A549 (cell line): ENCODE results near the gene RASA1. TPM values are rescaled to one million over a fixed set of nuclear protein-coding genes. Genes with fewer than 3 reads are reported as not detected.

ENCODE experiments used
- ATAC-seq, 2 experiments: fragments of 200-7000 bp in 1 of 2; fragments of >200 bp in 1 of 2; cut with Nextera tagmentation in 1 of 2; cut with Tn5 transposase in 1 of 2; 3 replicates each; pipeline versions ENCODE4 v1.8.0 to v1.9.1; 2018 to 2020; ENCODE audit warnings: mild to moderate bottlenecking in 1 of 2, moderate library complexity in 1 of 2
- CTCF ChIA-PET: fragments of 300-600 bp; sonication (Branson Sonifier 250); formaldehyde crosslinking; extraction: SDS; loops from one replicate; lab custom pipeline; 2021; ENCODE audit warnings: antibody characterized with exemption, inconsistent platforms; lab: Yijun Ruan, JAX
- POLR2A ChIA-PET: fragments of 350-600 bp; formaldehyde crosslinking; extraction: SDS; loops from one replicate; lab custom pipeline; 2021; ENCODE audit warnings: antibody characterized with exemption, inconsistent platforms; lab: Yijun Ruan, JAX
- DNase-seq, 2 experiments: peaks; one replicate each; pipeline versions ENCODE4 v3.0.0 to v3.0.0-alpha.2; 2011 to 2016; ENCODE audit warnings: low read depth in 1 of 2, low spot score in 1 of 2
- FAIRE-seq: peaks from 2 replicates; lab custom pipeline; 2011; peaks lifted over from hg19 to GRCh38; lab: Jason Lieb, UNC
- H3K27ac ChIP-seq, 2 experiments: fragments of >200 bp; sonication (Bioruptor Twin); formaldehyde crosslinking; 3 replicates each; pipeline ENCODE4 v1.5.1; 2016 to 2017
- H3K4me1 ChIP-seq: fragments of >200 bp; sonication (Bioruptor Twin); formaldehyde crosslinking; 3 replicates; pipeline ENCODE4 v1.6.1; 2016
- H3K4me2 ChIP-seq: fragments of >200 bp; sonication (Bioruptor Twin); formaldehyde crosslinking; 3 replicates; pipeline ENCODE4 v1.6.1; 2016
- H3K4me3 ChIP-seq: fragments of >200 bp; sonication (Bioruptor Twin); formaldehyde crosslinking; 3 replicates; pipeline ENCODE4 v1.5.1; 2016
- H3K9me3 ChIP-seq: fragments of >200 bp; sonication (Bioruptor Twin); formaldehyde crosslinking; 3 replicates; pipeline ENCODE4 v1.6.1; 2016
- ATOH8 ChIP-seq: fragments of 250-450 bp; sonication (Bioruptor Pico); IDR thresholded peaks from 2 replicates; pipeline ENCODE4 v1.5.0; 2020; ENCODE audit warnings: low read depth, mild to moderate bottlenecking, moderate library complexity
- CTCF ChIP-seq: fragments of >200 bp; sonication (Bioruptor Twin); formaldehyde crosslinking; IDR thresholded peaks from 3 replicates; pipeline ENCODE4 v1.5.1; 2016
- ELK1 ChIP-seq: fragments of 150-350 bp; IDR thresholded peaks from 2 replicates; pipeline ENCODE4 v1.6.1; 2014; ENCODE audit warnings: low read depth, mild to moderate bottlenecking, low read length
- HEYL ChIP-seq: fragments of 250-450 bp; sonication (Bioruptor Pico); IDR thresholded peaks from 2 replicates; pipeline ENCODE4 v1.8.0; 2021; ENCODE audit warnings: mild to moderate bottlenecking, moderate library complexity
- SMC3 ChIP-seq: fragments of >200 bp; sonication (Bioruptor Twin); formaldehyde crosslinking; IDR thresholded peaks from 3 replicates; pipeline ENCODE4 v1.6.1; 2018; ENCODE audit warnings: inconsistent platforms
- TP53 ChIP-seq: fragments of 250-450 bp; sonication (Bioruptor Pico); IDR thresholded peaks from 2 replicates; pipeline ENCODE4 v1.5.0; 2021; ENCODE audit warnings: mild to moderate bottlenecking, moderate library complexity
- USF2 ChIP-seq: fragments of 450-650 bp; IDR thresholded peaks from 2 replicates; pipeline ENCODE4 v1.6.1; 2014; ENCODE audit warnings: antibody characterized with exemption
- ZC3H11A ChIP-seq: fragments of 450-650 bp; IDR thresholded peaks from 2 replicates; pipeline ENCODE4 v1.6.1; 2014; ENCODE audit warnings: antibody characterized with exemption, mild to moderate bottlenecking
- ZFP36 ChIP-seq: fragments of 450-650 bp; IDR thresholded peaks from 2 replicates; pipeline ENCODE4 v1.6.1; 2014; ENCODE audit warnings: borderline replicate concordance; ENCODE audit not compliant: partially characterized antibody
- ZSCAN20 ChIP-seq: fragments of 250-450 bp; sonication (Bioruptor Pico); IDR thresholded peaks from 2 replicates; pipeline ENCODE4 v1.8.0; 2022; ENCODE audit warnings: mild to moderate bottlenecking, moderate library complexity
- WGBS: methylation state at CpG from one replicate; pipeline ENCODE4 v1.1.6; 2017; ENCODE audit errors: missing lambda C conversion rate; 5-methylcytosine and 5-hydroxymethylcytosine counted together
- polyA plus RNA-seq, 4 experiments: library from polyadenylated mRNA; depleted of rRNA in 3 of 4; stranded (reverse); fragments of >200 nt; fragmentation: RNase III in 1 of 4; extraction: RNeasy Plus Mini Kit Qiagen cat#74134 plus additional on column Dnase treatment in 1 of 4; gene quantifications; 2 replicates in 3 of 4; 3 replicates in 1 of 4; pipeline ENCODE4 v1.2.3, GENCODE V29; 2011 to 2017
- small RNA-seq, 6 experiments: library from RNA; depleted of rRNA; stranded (forward); fragments of <200 nt; gene quantifications; one replicate each; pipeline ENCODE3, GENCODE V24; 2012

The RASA1 gene
- polyA plus RNA-seq, 2 of the 4 experiments (the other 2 are of a cell fraction): 18.3 to 41.5 TPM

- no peak for TF ChIP-seq ELK1
- no peak for TF ChIP-seq ZC3H11A
- no peak for TF ChIP-seq CTCF
These were observed 170.0 kb downstream of the RASA1 start (continued) for GRCh38 chr5:87437724-87438123.

- Histone ChIP-seq H3K4me1 (no peaks in the 10 kb centered on the region), H3K9me3 (no peaks in the 10 kb centered on the region), H3K4me3 (no peak overlapping the region), H3K4me2 (no peak overlapping the region), H3K27ac (no peak overlapping the region)
- 37% methylated on average over 2 of the region's 2 CpGs for WGBS
- CTCF ChIA-PET: no interaction called here
- DNase-seq (no peak), FAIRE-seq (no peak), ATAC-seq (no peak)
- POLR2A ChIA-PET: no interaction called here
- TF ChIP-seq ZFP36 (no peak), ZSCAN20 (CRISPR knock-in tag) (no peak), SMC3 (no peak), HEYL (CRISPR knock-in tag) (no peak), USF2 (no peak), TP53 (CRISPR knock-in tag) (no peak), ATOH8 (CRISPR knock-in tag) (no peak)
These were observed 170.5 kb downstream of the RASA1 start for GRCh38 chr5:87438231-87438630.

Small RNA genes lying within 50 kb of the gene (small RNA-seq; reads per million reads assigned to genes)
- gene RN7SL629P (0 to 0.19 (median 0) reads per million in 6 experiments), gene RNU6-606P (0 reads per million in 6 experiments), gene RNU6-727P (0 to 0.04 (median 0) reads per million in 6 experiments)

Other genes starting within 250 kb of the RASA1 start
- 64.8 and 85.1 TPM in 2 replicates for gene CCNH, start 145.0 kb downstream of the RASA1 start, polyA plus RNA-seq (2011; rRNA removed)
- 72.9 to 79.7 TPM (median 74.1 TPM) in 3 replicates for gene CCNH, start 145.0 kb downstream of the RASA1 start, polyA plus RNA-seq (2017; fragmentation: RNase III; extraction: RNeasy Plus Mini Kit Qiagen cat#74134 plus additional on column Dnase treatment)